WI38 (cell line): Measurements from ENCODE around the gene TANC1.
"Not testable (repeated sequence)": the region's sequence is repeated elsewhere in the genome, so short reads cannot be mapped to it uniquely, and the experiment has no call there.

ENCODE experiments used
- H3K4me3 ChIP-seq: 2 replicates; pipeline ENCODE4 v1.5.1; 2011; ENCODE audit warnings: low read depth, mild to moderate bottlenecking, control low read depth, low read length
- TF ChIP-seq, protein P1 (sequence below): IDR thresholded peaks from 2 replicates; pipeline ENCODE4 v1.5.1; 2012; ENCODE audit warnings: low read depth, mild to moderate bottlenecking, control low read depth, low read length

The TANC1 gene

GRCh38 chr2:159094173-159094737, 125.8 kb downstream of the TANC1 start:
- no peak overlapping the region for H3K4me3 ChIP-seq
- TF ChIP-seq, protein P1, sequence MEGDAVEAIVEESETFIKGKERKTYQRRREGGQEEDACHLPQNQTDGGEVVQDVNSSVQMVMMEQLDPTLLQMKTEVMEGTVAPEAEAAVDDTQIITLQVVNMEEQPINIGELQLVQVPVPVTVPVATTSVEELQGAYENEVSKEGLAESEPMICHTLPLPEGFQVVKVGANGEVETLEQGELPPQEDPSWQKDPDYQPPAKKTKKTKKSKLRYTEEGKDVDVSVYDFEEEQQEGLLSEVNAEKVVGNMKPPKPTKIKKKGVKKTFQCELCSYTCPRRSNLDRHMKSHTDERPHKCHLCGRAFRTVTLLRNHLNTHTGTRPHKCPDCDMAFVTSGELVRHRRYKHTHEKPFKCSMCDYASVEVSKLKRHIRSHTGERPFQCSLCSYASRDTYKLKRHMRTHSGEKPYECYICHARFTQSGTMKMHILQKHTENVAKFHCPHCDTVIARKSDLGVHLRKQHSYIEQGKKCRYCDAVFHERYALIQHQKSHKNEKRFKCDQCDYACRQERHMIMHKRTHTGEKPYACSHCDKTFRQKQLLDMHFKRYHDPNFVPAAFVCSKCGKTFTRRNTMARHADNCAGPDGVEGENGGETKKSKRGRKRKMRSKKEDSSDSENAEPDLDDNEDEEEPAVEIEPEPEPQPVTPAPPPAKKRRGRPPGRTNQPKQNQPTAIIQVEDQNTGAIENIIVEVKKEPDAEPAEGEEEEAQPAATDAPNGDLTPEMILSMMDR, result no peak

DNA sequence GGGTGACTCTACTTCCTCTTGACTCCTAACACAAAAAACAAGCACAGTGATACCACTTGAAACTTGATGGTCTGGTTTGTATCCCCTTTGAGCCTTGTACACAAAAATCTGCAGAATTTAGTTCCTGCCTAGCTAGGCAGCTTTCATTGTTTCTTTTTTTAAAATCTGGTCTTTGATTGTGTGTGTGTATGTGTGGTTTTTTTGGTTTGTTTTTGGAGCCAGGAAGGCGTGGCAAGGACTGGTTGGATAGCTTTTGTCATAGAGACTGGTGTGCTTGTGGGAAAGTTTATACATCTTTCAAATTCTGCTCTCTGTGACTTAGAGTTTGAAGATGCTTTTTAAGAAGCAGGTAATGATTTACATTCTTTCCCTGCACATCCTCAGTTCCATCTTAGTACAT, 127.4 kb downstream of the TANC1 start:
- TF ChIP-seq, protein P1, result no peak
- no peak overlapping the region for H3K4me3 ChIP-seq

DNA sequence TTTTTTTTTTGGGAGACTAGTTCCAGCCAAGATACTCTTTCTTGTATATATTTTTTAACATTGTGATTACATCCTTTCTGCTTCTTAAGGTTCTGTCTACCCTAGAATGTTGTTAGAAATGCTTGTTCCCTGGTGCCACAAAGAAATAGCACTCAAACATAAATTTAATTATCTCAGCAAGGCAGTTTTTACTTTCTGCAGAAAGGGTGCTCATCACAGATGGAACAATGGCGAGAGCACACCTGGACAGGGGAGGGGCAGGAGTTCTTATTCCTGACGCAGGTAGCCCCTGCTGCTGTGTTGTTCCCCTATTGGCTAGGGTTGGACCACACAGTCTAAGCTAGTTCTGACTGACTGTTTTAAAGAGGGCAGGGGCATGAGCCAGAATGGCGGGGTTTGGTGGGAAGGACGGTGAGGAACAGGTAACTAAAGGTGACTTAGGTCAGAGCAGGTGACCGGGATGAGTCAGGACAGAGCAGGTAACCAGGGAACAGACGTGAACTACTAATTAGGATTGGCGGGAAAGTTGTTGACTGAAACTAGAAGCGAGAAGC, 127.9 kb downstream of the TANC1 start:
- not testable (repeated sequence) for H3K4me3 ChIP-seq

DNA sequence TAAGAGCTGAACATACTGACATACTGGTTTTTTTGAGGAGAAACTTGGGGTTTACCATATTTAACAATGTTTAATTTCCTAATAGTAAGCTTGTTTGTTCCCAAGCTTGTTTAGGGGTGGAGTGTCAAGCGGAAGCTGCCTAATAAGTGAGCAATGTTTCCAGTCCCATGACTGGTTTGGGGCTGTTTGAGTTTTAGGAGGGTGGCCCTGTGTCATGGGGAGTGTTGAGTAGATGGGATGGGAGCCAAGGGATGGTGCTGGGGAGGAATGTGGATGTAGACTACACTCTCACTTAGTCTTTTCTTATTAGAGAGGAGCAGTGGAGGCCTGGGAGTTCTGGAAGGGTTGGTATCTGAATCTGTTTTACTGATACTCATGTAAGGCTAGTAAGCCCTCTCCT, 128.5 kb downstream of the TANC1 start:
- no peak overlapping the region for H3K4me3 ChIP-seq
- TF ChIP-seq, protein P1, result no peak

DNA sequence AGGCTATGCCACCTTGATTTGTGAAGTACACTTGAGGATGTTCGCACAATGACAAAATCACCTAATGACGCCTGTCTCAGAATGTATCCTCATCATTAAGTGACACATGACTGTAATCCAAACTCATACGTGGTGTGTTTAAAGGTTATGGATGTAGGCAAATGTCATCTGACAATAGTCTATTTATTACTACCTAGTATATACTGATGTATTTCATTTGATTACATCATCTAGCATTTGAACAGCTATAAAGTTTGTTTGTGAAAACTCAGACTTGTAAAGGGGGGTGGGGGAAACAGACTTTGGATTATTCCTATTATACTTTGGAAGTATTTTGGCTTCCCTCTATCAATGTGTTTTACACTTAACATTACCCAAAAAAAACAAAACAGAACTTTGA, 129.9 kb downstream of the TANC1 start:
- TF ChIP-seq, protein P1, result no peak
- H3K4me3 ChIP-seq, result no peak overlapping the region

DNA sequence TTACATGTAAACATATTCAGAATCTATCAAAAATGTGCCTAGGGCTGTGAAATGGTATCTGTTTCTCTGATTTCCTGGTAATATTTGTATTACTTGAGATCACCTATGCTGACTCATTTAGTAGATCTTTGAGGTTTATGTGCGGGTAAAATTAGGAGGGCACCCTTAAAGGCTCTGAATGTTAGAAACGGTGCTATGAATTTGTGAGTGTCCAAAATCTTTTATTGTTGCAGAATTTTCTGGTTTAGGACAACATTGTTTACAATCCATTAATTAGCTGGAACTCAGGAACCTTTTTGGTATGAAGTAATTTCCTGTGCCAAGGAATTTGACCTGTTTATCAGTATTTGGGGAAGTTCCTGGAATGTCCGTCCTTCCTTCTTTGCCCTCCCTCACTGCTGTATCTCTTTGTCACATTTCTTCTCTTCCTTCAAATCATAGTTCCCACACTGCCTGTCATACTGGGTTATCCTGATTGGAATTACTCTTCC, 130.5 kb downstream of the TANC1 start:
- TF ChIP-seq, protein P1, result no peak
- H3K4me3 ChIP-seq, result no peak overlapping the region

GRCh38 chr2:159101755-159102489, 133.5 kb downstream of the TANC1 start:
- no peak overlapping the region for H3K4me3 ChIP-seq
- TF ChIP-seq, protein P1, result no peak

GRCh38 chr2:159103411-159103810, 135.0 kb downstream of the TANC1 start:
- H3K4me3 ChIP-seq, result no peak overlapping the region
- TF ChIP-seq, protein P1, result no peak
